HG03135 (cell line): ENCODE measurements around the gene PFKFB4.
"Not testable (repeated sequence)": the region's sequence is repeated elsewhere in the genome, so short reads cannot be mapped to it uniquely, and the experiment has no call there.

Experiments
- ATAC-seq: cut with Tn5 transposase; IDR thresholded peaks from one replicate; pipeline ENCODE4 v1.9.1; 2021; ENCODE audit warnings: mild to moderate bottlenecking, moderate library complexity; ENCODE audit not compliant: unreplicated experiment

PFKFB4 gene

GRCh38 chr3:48502728-48503168, 53.9 kb downstream of the PFKFB4 start:
- ATAC-seq, result no peak

- no peak for ATAC-seq
Observed at GRCh38 chr3:48502121-48502520, 54.5 kb downstream of the PFKFB4 start.

- ATAC-seq, result no peak
Observed at GRCh38 chr3:48501196-48501595, 55.4 kb downstream of the PFKFB4 start.

- no peak for ATAC-seq
Observed at GRCh38 chr3:48500656-48501055, 55.9 kb downstream of the PFKFB4 start.

- no peak for ATAC-seq
Observed at GRCh38 chr3:48493203-48493501, 63.5 kb downstream of the PFKFB4 start.

GRCh38 chr3:48492461-48493202, 64.0 kb downstream of the PFKFB4 start:
- no peak for ATAC-seq

- ATAC-seq, result no peak
Observed at GRCh38 chr3:48486952-48487351, 69.7 kb downstream of the PFKFB4 start.

- ATAC-seq, result not testable (repeated sequence)
Observed at GRCh38 chr3:48482822-48483221, 73.8 kb downstream of the PFKFB4 start.

GRCh38 chr3:48480891-48481290, 75.7 kb downstream of the PFKFB4 start:
- not testable (repeated sequence) for ATAC-seq

- no peak for ATAC-seq
Observed at GRCh38 chr3:48478626-48479555, 77.7 kb downstream of the PFKFB4 start.

GRCh38 chr3:48477959-48478520, 78.6 kb downstream of the PFKFB4 start:
- ATAC-seq, result no peak

- ATAC-seq, result no peak
Observed at GRCh38 chr3:48476426-48477053, 80.1 kb downstream of the PFKFB4 start.

- no peak for ATAC-seq
Observed at GRCh38 chr3:48475188-48475587, 81.4 kb downstream of the PFKFB4 start.

- ATAC-seq, result no peak
Observed at GRCh38 chr3:48474619-48475018, 82.0 kb downstream of the PFKFB4 start.

- not testable (repeated sequence) for ATAC-seq
Observed at GRCh38 chr3:48474031-48474430, 82.6 kb downstream of the PFKFB4 start.

- ATAC-seq, result no peak
Observed at GRCh38 chr3:48473617-48473952, 83.0 kb downstream of the PFKFB4 start.

GRCh38 chr3:48472923-48473616, 83.5 kb downstream of the PFKFB4 start:
- peak; percentile 75 for ATAC-seq

- peak; percentile 20 for ATAC-seq
Observed at GRCh38 chr3:48472673-48472922, 84.0 kb downstream of the PFKFB4 start.

GRCh38 chr3:48470286-48470685, 86.3 kb downstream of the PFKFB4 start:
- ATAC-seq, result no peak

GRCh38 chr3:48469046-48469915, 87.3 kb downstream of the PFKFB4 start:
- ATAC-seq, result no peak
